Vagina (tissue), 2 donors: ENCODE results near the gene PROB1. TPM values are rescaled to one million over a fixed set of nuclear protein-coding genes. Genes with fewer than 3 reads are reported as not detected.

Experiments used
- DNase-seq, 2 donors: peaks; one replicate each; pipeline ENCODE4 v3.0.0-alpha.2; 2017; ENCODE audit errors: extremely low spot score in 2 of 2
- H3K27ac ChIP-seq: fragments of 200-600 bp; sonication (generic); one replicate; pipeline ENCODE4 v1.5.1; 2019
- H3K27me3 ChIP-seq: fragments of 200-600 bp; sonication (generic); one replicate; pipeline ENCODE4 v1.5.1; 2019
- H3K36me3 ChIP-seq, 2 donors: fragments of 200-600 bp; sonication (generic); one replicate each; pipeline ENCODE4 v1.5.1; 2017 to 2019
- H3K4me1 ChIP-seq: fragments of 200-600 bp; sonication (generic); one replicate; pipeline ENCODE4 v1.5.1; 2019
- H3K4me3 ChIP-seq, 2 donors: fragments of 200-600 bp; sonication (generic); 1 replicate in 1 of 2; 2 replicates in 1 of 2; pipeline ENCODE4 v1.5.1; 2016 to 2019
- H3K9me3 ChIP-seq: fragments of 200-600 bp; sonication (generic); one replicate; pipeline ENCODE4 v1.5.1; 2019
- POLR2A ChIP-seq, 2 donors: fragments of 450-650 bp; IDR thresholded peaks; one replicate each; pipeline ENCODE4 v1.6.1; 2017; ENCODE audit warnings: antibody characterized with exemption in 2 of 2, mild to moderate bottlenecking in 2 of 2, moderate library complexity in 2 of 2
- POLR2AphosphoS5 ChIP-seq, 2 donors: sonication (generic); formaldehyde crosslinking; IDR thresholded peaks; one replicate each; pipeline ENCODE4 v1.9.0; 2017; ENCODE audit warnings: antibody characterized with exemption in 2 of 2, mild to moderate bottlenecking in 2 of 2, low read depth in 1 of 2; ENCODE audit not compliant: insufficient read depth in 1 of 2
- intact Hi-C: fragments of 100-400 bp; cut with DNase I; formaldehyde crosslinking; loops from one replicate; pipeline ENCODE4 v1.15.1; 2023
- total RNA-seq: library from RNA; depleted of rRNA; stranded (reverse); fragments of >200 nt; gene quantifications from one replicate; pipeline ENCODE4 v1.2.3, GENCODE V29; 2016
- TF ChIP-seq, protein P1 (sequence below), 3 experiments: fragments of 450-650 bp in 2 of 3; fragments of 200-600 bp in 1 of 3; sonication (generic) in 1 of 3; IDR thresholded peaks; one replicate each; pipeline ENCODE4 v1.5.1; 2017 to 2019; ENCODE audit warnings: antibody characterized with exemption in 3 of 3, mild to moderate bottlenecking in 2 of 3, moderate library complexity in 2 of 3

PROB1 gene
- total RNA-seq, 1 donor from 2014 or later, result 2.5 TPM

DNA sequence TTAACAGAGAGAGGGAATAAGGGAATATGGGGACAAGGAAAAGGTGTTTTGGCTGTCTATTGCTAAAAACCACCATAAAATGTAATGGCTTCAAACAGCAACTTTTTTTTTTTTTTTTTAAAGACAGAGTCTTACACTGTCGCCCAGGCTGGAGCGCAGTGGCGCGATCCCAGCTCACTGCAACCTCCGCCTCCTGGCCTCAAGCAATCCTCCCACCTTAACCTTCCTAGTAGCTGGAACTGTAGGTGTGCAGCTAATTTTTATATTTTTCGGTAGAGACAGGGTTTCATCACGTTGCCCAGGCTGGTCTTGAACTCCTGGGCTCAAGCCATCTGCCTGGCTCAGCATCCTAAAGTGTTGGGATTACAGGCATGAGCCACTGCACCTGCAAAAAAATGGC lies 13.3 kb upstream of the PROB1 start:
- Histone ChIP-seq H3K36me3 (no peaks in the 10 kb centered on the region), H3K27ac (no peak overlapping the region), H3K4me3 (no peak overlapping the region), H3K9me3 (no peaks in the 10 kb centered on the region), H3K4me1 (peaks cover 22% of the 10 kb centered on the region), H3K27me3 (no peaks in the 10 kb centered on the region)
- intact Hi-C loops, result no loop called here
- no peak for TF ChIP-seq POLR2AphosphoS5 (IDR thresholded peaks at IDR 0.05; ENCODE audit: insufficient read depth in 1 of 2, low read depth in 1 of 2)
- no peak for TF ChIP-seq POLR2A (IDR thresholded peaks at IDR 0.05)
- TF ChIP-seq, protein P1, sequence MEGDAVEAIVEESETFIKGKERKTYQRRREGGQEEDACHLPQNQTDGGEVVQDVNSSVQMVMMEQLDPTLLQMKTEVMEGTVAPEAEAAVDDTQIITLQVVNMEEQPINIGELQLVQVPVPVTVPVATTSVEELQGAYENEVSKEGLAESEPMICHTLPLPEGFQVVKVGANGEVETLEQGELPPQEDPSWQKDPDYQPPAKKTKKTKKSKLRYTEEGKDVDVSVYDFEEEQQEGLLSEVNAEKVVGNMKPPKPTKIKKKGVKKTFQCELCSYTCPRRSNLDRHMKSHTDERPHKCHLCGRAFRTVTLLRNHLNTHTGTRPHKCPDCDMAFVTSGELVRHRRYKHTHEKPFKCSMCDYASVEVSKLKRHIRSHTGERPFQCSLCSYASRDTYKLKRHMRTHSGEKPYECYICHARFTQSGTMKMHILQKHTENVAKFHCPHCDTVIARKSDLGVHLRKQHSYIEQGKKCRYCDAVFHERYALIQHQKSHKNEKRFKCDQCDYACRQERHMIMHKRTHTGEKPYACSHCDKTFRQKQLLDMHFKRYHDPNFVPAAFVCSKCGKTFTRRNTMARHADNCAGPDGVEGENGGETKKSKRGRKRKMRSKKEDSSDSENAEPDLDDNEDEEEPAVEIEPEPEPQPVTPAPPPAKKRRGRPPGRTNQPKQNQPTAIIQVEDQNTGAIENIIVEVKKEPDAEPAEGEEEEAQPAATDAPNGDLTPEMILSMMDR (IDR thresholded peaks at IDR 0.05), result no peak
- no peak for DNase-seq

DNA sequence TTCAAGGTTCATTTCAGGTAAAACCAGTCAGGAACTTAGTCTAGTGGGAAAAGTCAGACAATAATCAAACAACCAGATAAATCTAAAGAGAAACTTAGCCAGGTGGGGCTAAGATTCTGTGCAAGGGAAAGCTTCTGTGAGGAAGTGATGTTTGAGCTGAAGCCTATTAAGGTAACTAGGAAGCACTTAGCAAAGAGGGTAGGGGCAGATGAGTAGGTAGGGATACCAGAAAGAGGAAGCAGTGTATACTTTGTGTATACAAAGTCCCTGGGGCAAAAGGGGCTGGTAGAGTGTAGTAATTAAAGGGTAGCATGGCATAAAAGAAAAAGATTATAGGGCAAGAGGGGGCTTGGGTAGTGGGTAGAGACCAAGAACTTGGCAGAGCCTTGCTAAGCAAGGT lies 12.6 kb upstream of the PROB1 start:
- H3K27me3 ChIP-seq, result no peaks in the 10 kb centered on the region
- no peak overlapping the region for H3K27ac ChIP-seq
- intact Hi-C loops, result no loop called here
- TF ChIP-seq POLR2A (IDR thresholded peaks at IDR 0.05), result no peak
- no peak for TF ChIP-seq POLR2AphosphoS5 (IDR thresholded peaks at IDR 0.05; ENCODE audit: insufficient read depth in 1 of 2, low read depth in 1 of 2)
- TF ChIP-seq, protein P1 (IDR thresholded peaks at IDR 0.05), result no peak
- H3K4me3 ChIP-seq, result no peak overlapping the region
- H3K9me3 ChIP-seq, result no peaks in the 10 kb centered on the region
- H3K36me3 ChIP-seq, result no peaks in the 10 kb centered on the region
- DNase-seq, result no peak
- H3K4me1 ChIP-seq, result peaks cover 26% of the 10 kb centered on the region

DNA sequence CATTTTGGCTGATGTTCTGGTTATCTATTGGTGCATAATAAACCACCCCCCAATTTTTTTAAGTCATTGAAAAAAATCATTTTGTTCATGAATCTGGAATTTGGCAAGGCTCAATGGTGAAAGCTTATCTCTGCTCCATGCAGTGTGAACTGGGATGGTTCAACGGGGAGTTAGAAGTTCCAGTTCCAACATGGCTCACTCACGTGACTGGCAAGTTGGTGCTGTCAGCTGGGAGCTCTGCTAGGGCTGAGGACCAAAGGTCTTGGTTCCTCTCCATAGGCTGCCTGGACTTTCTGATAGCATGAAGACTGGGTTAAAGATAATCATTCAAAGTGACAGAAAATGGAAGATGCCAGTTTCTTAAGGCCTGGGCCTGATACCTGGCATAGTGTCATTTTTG lies 12.1 kb upstream of the PROB1 start:
- intact Hi-C loops, result no loop called here
- peaks cover 26% of the 10 kb centered on the region for H3K4me1 ChIP-seq
- DNase-seq, result no peak

DNA sequence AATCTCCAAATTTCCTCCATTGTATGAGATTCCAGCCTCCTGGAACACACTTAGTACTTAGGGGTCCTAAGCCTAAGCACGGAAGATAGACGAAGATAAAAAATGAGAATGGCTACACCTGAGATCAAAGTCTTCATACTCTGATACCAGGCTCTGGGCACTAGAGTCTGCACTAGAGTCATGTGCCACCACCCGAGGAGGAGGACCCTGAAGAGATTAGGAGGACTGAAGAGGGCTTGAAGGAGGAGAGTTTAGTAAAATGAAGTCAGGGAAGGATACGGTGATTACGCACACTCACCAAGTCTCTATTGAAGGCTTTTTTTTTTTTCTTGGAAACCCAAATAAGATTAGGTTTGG lies 9.6 kb upstream of the PROB1 start:
- intact Hi-C loops, result no loop called here
- peak overlapping the region; percentile 82 for H3K27ac ChIP-seq
- H3K36me3 ChIP-seq, result no peaks in the 10 kb centered on the region
- TF ChIP-seq POLR2AphosphoS5 (IDR thresholded peaks at IDR 0.05; ENCODE audit: insufficient read depth in 1 of 2, low read depth in 1 of 2) (no peak), POLR2A (IDR thresholded peaks at IDR 0.05) (no peak)
- TF ChIP-seq, protein P1 (IDR thresholded peaks at IDR 0.05), result no peak
- H3K9me3 ChIP-seq, result no peaks in the 10 kb centered on the region
- H3K4me1 ChIP-seq, result peaks cover 16% of the 10 kb centered on the region
- no peaks in the 10 kb centered on the region for H3K27me3 ChIP-seq
- H3K4me3 ChIP-seq, result peak overlapping the region in 1 of 2 donors; percentile 40
- no peak for DNase-seq

More for the DNA sequence above, 12.1 kb upstream of the PROB1 start:
- no peaks in the 10 kb centered on the region for H3K9me3 ChIP-seq
- no peaks in the 10 kb centered on the region for H3K27me3 ChIP-seq
- H3K36me3 ChIP-seq, result no peaks in the 10 kb centered on the region
- H3K4me3 ChIP-seq, result no peak overlapping the region
- H3K27ac ChIP-seq, result no peak overlapping the region
- TF ChIP-seq POLR2A (IDR thresholded peaks at IDR 0.05) (no peak), POLR2AphosphoS5 (IDR thresholded peaks at IDR 0.05; ENCODE audit: insufficient read depth in 1 of 2, low read depth in 1 of 2) (no peak)
- TF ChIP-seq, protein P1 (IDR thresholded peaks at IDR 0.05), result no peak

DNA sequence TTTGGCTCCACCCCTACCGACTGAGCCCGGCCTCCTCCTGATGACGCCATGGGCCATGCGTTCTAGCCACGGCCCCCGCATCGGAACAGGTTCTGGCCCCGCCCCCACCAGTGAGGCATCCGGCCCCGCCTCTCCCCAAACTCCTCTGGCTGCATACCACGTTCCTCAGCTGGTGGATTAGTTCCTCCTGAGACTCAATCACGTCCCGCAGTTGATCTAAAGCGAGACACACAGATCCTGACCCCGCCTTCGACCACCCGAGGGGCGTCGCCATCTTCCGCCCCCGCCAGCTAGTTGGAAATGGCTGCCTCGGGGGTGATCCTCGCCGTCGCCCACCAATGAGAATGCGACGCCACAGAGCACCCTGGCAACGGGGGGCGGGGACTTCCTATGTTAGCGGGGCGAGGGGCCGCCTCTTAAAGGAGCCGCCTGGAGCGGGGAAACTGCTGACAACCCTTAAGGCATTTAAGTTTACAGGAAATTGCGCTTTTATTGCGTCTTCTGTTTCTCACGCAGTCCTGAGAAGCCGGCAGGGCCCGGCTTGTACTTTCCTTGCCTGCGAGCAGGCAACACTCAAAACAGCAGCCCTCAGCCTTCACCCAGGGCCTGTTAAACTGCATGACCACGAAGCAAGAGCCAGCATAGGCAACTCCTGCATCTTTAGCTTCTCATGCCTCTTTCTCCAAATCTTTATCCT lies 9.0 kb upstream of the PROB1 start, which contains the start of gene SPATA24:
Gene SPATA24 (minus strand): TSS at position 303 of the 697 bp plus-strand sequence. CDS start 29 bp downstream, at position 274.
- intact Hi-C loops, result no loop called here
- peak in 1 of 2 donors; percentile 97 for DNase-seq
- peaks cover 16% of the 10 kb centered on the region for H3K4me1 ChIP-seq
- TF ChIP-seq POLR2AphosphoS5 (IDR thresholded peaks at IDR 0.05; ENCODE audit: insufficient read depth in 1 of 2, low read depth in 1 of 2) (peak; percentile 90), POLR2A (IDR thresholded peaks at IDR 0.05) (peak in 1 of 2 donors; percentile 8)
- TF ChIP-seq, protein P1 (IDR thresholded peaks at IDR 0.05), result no peak
- peak within 1 kb of the TSS; percentile 40 to 50 for H3K4me3 ChIP-seq
- no peaks in the 10 kb centered on the region for H3K27me3 ChIP-seq
- H3K27ac ChIP-seq, result peak within 1 kb of the TSS; percentile 82
- no peaks in the 10 kb centered on the region for H3K36me3 ChIP-seq
- H3K9me3 ChIP-seq, result no peaks in the 10 kb centered on the region
